NCI-H345 (cell line): ENCODE results near the gene ING5.

ENCODE experiments used
- DNase-seq: peaks from one replicate; lab custom pipeline; 2025; lab: John Stamatoyannopoulos, UW

Gene ING5

GRCh38 chr2:241776336-241777169 lies 74.7 kb downstream of the ING5 start, which contains the start of gene GAL3ST2:
TSS of gene GAL3ST2 (plus strand) at chr2:241776822. CDS start at chr2:241776956, 134 bp downstream.
- no peak for DNase-seq

GRCh38 chr2:241777170-241777685 lies 75.4 kb downstream of the ING5 start:
- no peak for DNase-seq

- DNase-seq: no peak
Observed at GRCh38 chr2:241777686-241778627, 76.1 kb downstream of the ING5 start.
